Right ventricle myocardium inferior (tissue), 1 donor: ENCODE data around the gene HMGN1. TPM values are rescaled to one million over a fixed set of nuclear protein-coding genes. Genes with fewer than 3 reads are reported as not detected.
"Not testable (repeated sequence)": the region's sequence is repeated elsewhere in the genome, so short reads cannot be mapped to it uniquely, and the experiment has no call there.

Experiments used
- ATAC-seq: fragments of 200-7000 bp; cut with Tn5 transposase; one replicate; pipeline ENCODE4 v1.9.1; 2020; ENCODE audit warnings: mild to moderate bottlenecking, moderate library complexity
- DNase-seq: peaks from one replicate; pipeline ENCODE4 v3.0.0; 2021; ENCODE audit errors: missing footprints
- intact Hi-C: fragments of 100-400 bp; cut with DNase I; formaldehyde crosslinking; loops from one replicate; pipeline ENCODE4 v1.11.0; 2022
- long read RNA-seq: library from polyadenylated mRNA; unstranded; transcript quantifications from one replicate; pipeline ENCODE4 v2.0.0, GENCODE V29; 2021
- total RNA-seq: library from RNA; stranded (reverse); fragmentation: NEBNext Ultra II Directional; extraction: Animal tissue kit (Norgen Biotek cat#: 25700); gene quantifications from one replicate; pipeline ENCODE4 v1.2.1, GENCODE V29; 2021
- donor health status: DM: no; HTN: yes; CAD: no; lungs with severe emphysema.

HMGN1 gene, protein sequence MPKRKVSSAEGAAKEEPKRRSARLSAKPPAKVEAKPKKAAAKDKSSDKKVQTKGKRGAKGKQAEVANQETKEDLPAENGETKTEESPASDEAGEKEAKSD
- total RNA-seq: 69.1 TPM
- long read RNA-seq, full-length matches to known transcripts: 14 of 19 reads
- long read RNA-seq, partial matches to known transcripts: 3 of 19 reads
- long read RNA-seq, other reads (novel, unspliced or antisense): 2 of 19 reads

GRCh38 chr21:39348355-39349210 lies at the start of gene HMGN1:
Gene HMGN1 (minus strand): TSS chr21:39349088. CDS start chr21:39348917, 171 bp downstream.
- intact Hi-C loops: loop anchor here (2.0 kb wide), 3 partner anchors 32 to 40 kb away; partner anchors contain the start of gene BRWD1
- ATAC-seq: peak; percentile 51

DNA sequence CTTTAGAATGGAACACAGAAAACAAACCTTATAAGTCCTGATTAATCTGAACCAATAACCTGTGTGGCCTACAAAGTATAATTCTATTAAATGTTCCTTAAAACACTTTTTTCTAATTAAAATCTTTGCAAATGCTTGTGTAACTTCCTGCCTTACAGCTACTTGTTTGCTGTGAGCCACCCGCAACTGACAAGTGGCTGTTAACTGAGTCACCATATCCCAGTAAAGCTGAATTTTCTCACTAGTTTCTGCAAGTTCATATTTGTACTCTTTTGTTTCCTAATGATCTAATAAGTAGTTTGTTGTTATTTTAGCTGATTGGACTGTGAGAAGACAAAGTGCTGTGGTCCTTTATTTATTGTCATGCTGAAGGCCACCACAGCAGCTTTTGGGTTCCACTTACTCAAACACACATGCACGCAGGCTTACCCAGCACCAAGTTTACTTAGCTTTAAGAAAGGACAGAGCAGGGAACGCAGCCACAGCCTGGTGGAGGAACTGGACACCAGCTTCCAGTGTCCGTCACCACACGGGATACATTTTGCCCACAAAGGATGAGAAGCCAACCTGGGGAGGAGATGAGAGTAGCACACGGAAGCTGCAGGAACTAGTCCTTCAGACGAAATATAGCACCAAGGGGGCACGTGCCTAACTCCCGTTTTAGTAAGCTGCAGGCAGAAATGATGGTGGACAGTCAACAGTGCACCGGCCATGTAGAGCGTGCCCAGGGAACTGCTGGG lies 48.9 kb upstream of the HMGN1 start:
- ATAC-seq: no peak
- intact Hi-C loops: no loop called here
- DNase-seq: no peak

More at GRCh38 chr21:39348355-39349210, at the start of gene HMGN1:
- peak; percentile 89 for DNase-seq

DNA sequence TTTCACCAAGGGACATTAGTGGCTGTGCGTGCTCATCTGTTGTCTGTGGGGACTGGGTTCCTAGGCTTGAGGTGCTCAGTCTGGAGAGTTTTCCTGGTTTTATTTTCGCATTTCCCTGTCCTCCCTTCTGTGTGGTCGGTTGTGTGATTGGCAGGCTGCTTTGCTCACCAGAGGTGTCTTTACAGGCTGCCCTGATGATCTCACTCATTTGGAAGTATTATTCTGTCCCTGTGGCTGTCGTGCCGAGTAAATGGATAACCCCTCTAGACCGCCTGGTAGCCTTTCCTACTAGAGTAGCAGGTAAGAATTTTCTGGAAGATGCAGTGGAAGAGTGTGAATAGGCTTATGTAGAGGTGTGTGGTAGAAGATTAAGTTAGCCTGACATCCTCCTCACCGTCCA lies 44.1 kb upstream of the HMGN1 start:
- intact Hi-C loops: no loop called here
- DNase-seq (no peak), ATAC-seq (no peak)

- intact Hi-C loops: no loop called here
- no peak for DNase-seq
- no peak for ATAC-seq
These were observed 41.4 kb upstream of the HMGN1 start for GRCh38 chr21:39390212-39390765.

GRCh38 chr21:39388811-39389155 lies 39.9 kb upstream of the HMGN1 start:
- DNase-seq (no peak), ATAC-seq (no peak)
- intact Hi-C loops: loop anchor here (1.0 to 5.0 kb wide), 4 partner anchors 40 to 206 kb away; partner anchors contain the start of genes BRWD1, HMGN1 and PSMG1

DNA sequence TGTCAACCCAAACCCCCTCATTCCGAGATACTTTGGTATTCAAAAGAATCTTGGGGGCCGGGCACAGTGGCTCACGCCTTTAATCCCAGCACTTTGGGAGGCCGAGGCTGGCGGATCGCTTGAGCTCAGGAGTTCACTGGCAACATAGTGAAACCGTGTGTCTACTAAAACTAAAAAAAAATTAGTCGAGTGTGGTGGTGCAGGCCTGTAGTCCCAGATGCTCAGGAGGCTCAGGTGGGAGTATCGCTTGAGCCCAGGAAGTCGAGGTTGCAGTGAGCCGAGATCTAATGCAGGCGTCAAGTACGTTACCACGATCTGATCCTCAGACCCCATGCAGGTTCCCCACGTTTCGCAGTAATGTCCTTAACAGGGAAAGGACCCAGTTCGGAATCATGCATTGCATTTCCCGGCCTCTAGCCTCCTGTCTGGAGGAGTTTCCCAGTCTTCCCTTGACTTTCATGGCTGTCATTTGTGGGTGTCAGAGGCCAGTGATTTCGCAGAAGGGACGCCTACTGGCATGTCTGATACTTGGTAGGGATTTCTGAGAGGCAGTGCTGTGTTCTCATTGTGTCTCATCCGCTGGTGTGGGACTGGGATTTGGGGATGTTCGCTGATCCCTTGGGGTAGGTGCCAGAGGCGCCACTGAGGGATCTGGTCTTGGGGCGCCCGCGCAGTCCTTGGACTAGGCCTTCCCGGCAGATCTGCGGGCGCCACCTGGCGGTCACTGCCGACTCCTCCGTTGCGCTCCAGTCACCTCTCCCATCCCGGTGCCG lies 39.3 kb upstream of the HMGN1 start:
- intact Hi-C loops: loop anchor here (1.0 to 5.0 kb wide), 4 partner anchors 39 to 206 kb away; partner anchors contain the start of genes BRWD1, HMGN1 and PSMG1
- DNase-seq (peak; percentile 94), ATAC-seq (peak; percentile 86)

- peak; percentile 95 for DNase-seq
- peak; percentile 70 for ATAC-seq
- intact Hi-C loops: loop anchor here (1.0 to 5.0 kb wide), 4 partner anchors 39 to 205 kb away; partner anchors contain the start of genes BRWD1, HMGN1 and PSMG1
These were observed 38.7 kb upstream of the HMGN1 start for GRCh38 chr21:39387461-39388037.

DNA sequence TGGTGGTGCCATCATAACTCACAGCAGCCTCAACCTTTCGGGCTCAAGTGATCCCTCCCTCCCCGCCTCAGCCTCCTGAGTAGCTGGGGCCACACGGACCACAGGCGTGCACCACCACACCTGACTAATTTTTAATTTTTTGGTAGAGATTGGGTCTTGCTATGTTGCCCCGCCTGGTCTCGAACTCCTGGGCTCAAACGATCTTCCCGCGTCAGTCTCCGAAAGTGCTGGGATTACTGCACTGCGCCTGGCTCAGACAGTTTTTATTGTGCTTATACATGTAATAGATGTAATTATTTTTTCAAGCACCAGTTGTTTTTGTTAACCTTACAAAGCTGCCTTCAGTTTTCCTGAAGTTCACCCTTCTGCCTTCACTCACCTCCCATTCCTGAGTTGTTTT lies 38.0 kb upstream of the HMGN1 start:
- DNase-seq: no peak
- intact Hi-C loops: loop anchor here (5.0 kb wide), 2 partner anchors 55 to 205 kb away; partner anchors contain the start of gene PSMG1

GRCh38 chr21:39386194-39386593 lies 37.3 kb upstream of the HMGN1 start:
- intact Hi-C loops: loop anchor here (5.0 kb wide), 2 partner anchors 56 to 204 kb away; partner anchors contain the start of gene PSMG1
- ATAC-seq (peak; percentile 4), DNase-seq (no peak)

More for the DNA sequence above, 38.0 kb upstream of the HMGN1 start:
- ATAC-seq: no peak

- peak; percentile 83 for ATAC-seq
- peak; percentile 94 for DNase-seq
- intact Hi-C loops: loop anchor here (5.0 kb wide), 2 partner anchors 57 to 203 kb away; partner anchors contain the start of gene PSMG1
These were observed 36.6 kb upstream of the HMGN1 start for GRCh38 chr21:39385299-39386145.

GRCh38 chr21:39384674-39385298 lies 35.9 kb upstream of the HMGN1 start:
- DNase-seq (no peak), ATAC-seq (no peak)
- intact Hi-C loops: loop anchor here (5.0 kb wide), 2 partner anchors 58 to 202 kb away; partner anchors contain the start of gene PSMG1

DNA sequence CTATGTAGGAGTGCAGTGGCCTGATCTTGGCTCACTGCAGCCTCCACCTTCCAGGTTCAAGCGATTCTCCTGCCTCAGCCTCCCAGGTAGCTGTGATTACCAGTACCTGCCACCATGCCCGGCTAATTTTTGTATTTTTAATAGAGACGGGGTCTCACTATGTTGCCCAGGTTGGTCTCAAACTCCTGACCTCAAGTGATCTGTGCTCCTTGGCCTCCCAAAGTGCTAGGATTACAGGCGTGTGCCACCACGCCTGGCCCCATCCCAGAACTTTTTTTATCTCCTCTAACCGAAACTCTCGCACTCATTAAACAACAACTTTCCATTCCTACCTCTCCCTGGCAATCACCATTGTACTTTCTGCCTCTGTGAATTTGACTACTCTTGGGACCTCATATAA lies 33.2 kb upstream of the HMGN1 start:
- intact Hi-C loops, DNase-seq, ATAC-seq: not testable (repeated sequence)

DNA sequence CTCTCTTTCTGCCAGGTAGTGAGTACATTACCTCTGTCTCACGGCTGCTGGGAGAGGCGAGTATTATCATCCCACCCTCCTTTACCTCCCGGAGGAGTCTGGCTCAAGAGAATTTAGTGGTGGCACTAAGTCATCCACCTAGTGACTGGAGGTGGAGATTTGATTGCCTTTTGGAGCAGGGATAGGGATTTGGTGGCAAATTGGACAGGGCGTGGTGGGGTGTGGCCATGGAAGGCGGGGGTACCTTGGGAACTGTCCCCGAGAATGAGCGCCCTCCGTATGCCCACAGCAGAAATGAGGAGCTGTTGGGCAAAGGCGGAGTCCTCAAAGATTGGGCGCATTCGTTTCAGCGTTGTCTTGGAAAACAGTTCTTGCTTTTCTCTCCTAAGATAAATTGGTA lies 32.1 kb upstream of the HMGN1 start:
- DNase-seq (no peak), ATAC-seq (no peak)
- intact Hi-C loops: loop anchor here (2.0 kb wide), 2 partner anchors 32 to 68 kb away; partner anchors contain the start of genes BRWD1 and HMGN1

- ATAC-seq (peak; percentile 99), DNase-seq (peak; percentile 99)
- intact Hi-C loops: loop anchor here (2.0 kb wide), 2 partner anchors 31 to 67 kb away; partner anchors contain the start of genes BRWD1 and HMGN1
These were observed 31.4 kb upstream of the HMGN1 start for GRCh38 chr21:39379986-39380891.
